Endothelial cell of umbilical vein (primary cell): ENCODE measurements around the gene TIMM17A. TPM values are rescaled to one million over a fixed set of nuclear protein-coding genes. Genes with fewer than 3 reads are reported as not detected.

Source experiments
- BruUV-seq: library from RNA; stranded (reverse); fragments of 400-500 nt; replicated peaks from 2 replicates; lab custom pipeline; 2021; lab: Mats Ljungman, UMichigan
- CTCF ChIA-PET: fragments of 300-600, 350-600 bp; sonication (Branson Sonifier 250); formaldehyde crosslinking; loops from one replicate; lab custom pipeline; 2021; ENCODE audit warnings: antibody characterized with exemption, inconsistent platforms; lab: Charles Lee
- POLR2A ChIA-PET: fragments of 300-600, 350-600 bp; sonication (Branson Sonifier 250); formaldehyde crosslinking; loops from one replicate; lab custom pipeline; 2021; ENCODE audit warnings: antibody characterized with exemption, inconsistent platforms; lab: Charles Lee
- DNase-seq: peaks from one replicate; pipeline ENCODE4 v3.0.0-alpha.2; 2011; ENCODE audit warnings: low read depth, low spot score
- FAIRE-seq: peaks from 2 replicates; lab custom pipeline; 2011; peaks lifted over from hg19 to GRCh38; lab: Jason Lieb, UNC
- H2AFZ ChIP-seq: 2 replicates; pipeline ENCODE4 v1.6.0; 2012; ENCODE audit warnings: low read depth, low read length, control low read depth, inconsistent platforms
- H3K27ac ChIP-seq: 2 replicates; pipeline ENCODE4 v1.5.1; 2011; ENCODE audit warnings: low read depth, mild to moderate bottlenecking, control low read depth, low read length, moderate library complexity; ENCODE audit not compliant: insufficient read depth
- H3K27me3 ChIP-seq, 2 experiments: 2 replicates each; pipeline versions ENCODE4 v1.6.0 to v1.6.1; 2011; ENCODE audit warnings: low read length in 2 of 2, mixed read lengths in 1 of 2; ENCODE audit not compliant: control insufficient read depth in 2 of 2, insufficient read depth in 2 of 2
- H3K36me3 ChIP-seq, 2 experiments: 2 replicates in 1 of 2; 3 replicates in 1 of 2; pipeline ENCODE4 v1.5.1; 2011; ENCODE audit warnings: low read length in 2 of 2, mild to moderate bottlenecking in 1 of 2, moderate library complexity in 1 of 2; ENCODE audit not compliant: control insufficient read depth in 2 of 2, insufficient read depth in 2 of 2; ENCODE audit errors: extremely low read depth in 1 of 2
- H3K4me1 ChIP-seq: 3 replicates; pipeline ENCODE4 v1.5.1; 2011; ENCODE audit warnings: mild to moderate bottlenecking, low read length; ENCODE audit not compliant: control insufficient read depth, insufficient read depth; ENCODE audit errors: extremely low read depth
- H3K4me2 ChIP-seq: 2 replicates; pipeline ENCODE4 v1.6.1; 2011; ENCODE audit warnings: low read length, control low read depth, mixed read lengths; ENCODE audit not compliant: insufficient read depth
- H3K4me3 ChIP-seq, 3 experiments: fragments of 200-600 bp in 1 of 3; sonication (generic), shearing (Covaris generic) in 1 of 3; replicated peaks in 1 of 3; 2 replicates each; pipeline ENCODE4 v1.5.1; 2011 to 2016; ENCODE audit warnings: control low read depth in 3 of 3, low read length in 3 of 3, mild to moderate bottlenecking in 2 of 3, inconsistent platforms in 1 of 3, low read depth in 1 of 3, moderate library complexity in 1 of 3; ENCODE audit not compliant: insufficient read depth in 1 of 3
- H3K79me2 ChIP-seq: 2 replicates; pipeline ENCODE4 v1.6.0; 2012; ENCODE audit warnings: low read length, inconsistent platforms; ENCODE audit not compliant: control insufficient read depth, insufficient read depth
- H3K9ac ChIP-seq: replicated peaks from 2 replicates; pipeline ENCODE3; 2011; ENCODE audit warnings: low read length, control low read depth; ENCODE audit not compliant: insufficient read depth; ENCODE audit errors: extremely low read depth
- H3K9me1 ChIP-seq: replicated peaks from 3 replicates; pipeline ENCODE4 v1.6.0; 2011; ENCODE audit warnings: mild to moderate bottlenecking, low read length; ENCODE audit not compliant: control insufficient read depth, insufficient read depth; ENCODE audit errors: extremely low read depth
- H3K9me3 ChIP-seq: replicated peaks from 2 replicates; pipeline ENCODE4 v1.5.1; 2012; ENCODE audit warnings: low read length, inconsistent platforms; ENCODE audit not compliant: control insufficient read depth, insufficient read depth
- H4K20me1 ChIP-seq: replicated peaks from 2 replicates; pipeline ENCODE3; 2011; ENCODE audit warnings: mild to moderate bottlenecking, low read length; ENCODE audit not compliant: control insufficient read depth, insufficient read depth; ENCODE audit errors: extremely low read depth
- FOS ChIP-seq: IDR thresholded peaks from 2 replicates; pipeline ENCODE4 v1.6.1; 2011; ENCODE audit warnings: mild to moderate bottlenecking, low read length, moderate library complexity, borderline replicate concordance; ENCODE audit not compliant: insufficient read depth
- GATA2 ChIP-seq: IDR thresholded peaks from 2 replicates; pipeline ENCODE4 v1.7.0; 2011; ENCODE audit warnings: low read depth, mild to moderate bottlenecking, moderate library complexity, mixed read lengths, low read length; ENCODE audit not compliant: insufficient read length, insufficient read depth
- JUN ChIP-seq: IDR thresholded peaks from 2 replicates; pipeline ENCODE4 v1.6.1; 2011; ENCODE audit warnings: borderline replicate concordance, low read depth; ENCODE audit not compliant: insufficient read length, insufficient read depth
- MYC ChIP-seq: IDR thresholded peaks from one replicate; pipeline ENCODE4 v1.6.1; 2011; ENCODE audit warnings: mild to moderate bottlenecking, low read depth, low read length
- POLR2A ChIP-seq: IDR thresholded peaks from 2 replicates; pipeline ENCODE4 v1.6.1; 2012; ENCODE audit warnings: low read depth, mild to moderate bottlenecking, control low read depth, low read length
- POLR2AphosphoS5 ChIP-seq: IDR thresholded peaks from 2 replicates; pipeline ENCODE4 v1.6.1; 2012; ENCODE audit warnings: low read depth, mild to moderate bottlenecking, control low read depth, low read length, moderate library complexity; ENCODE audit not compliant: insufficient read depth
- dilution Hi-C: fragments of 300-500 bp; cut with MboI; formaldehyde crosslinking; loops from one replicate; pipeline ENCODE4 v1.15.0; 2019; ENCODE audit warnings: low sequenced_read_pairs; ENCODE audit not compliant: extremely low pct_ligation_motif_present
- intact Hi-C: fragments of 100-400 bp; cut with micrococcal nuclease; formaldehyde crosslinking; loops from one replicate; pipeline ENCODE4 v1.10.0; 2022
- polyA plus RNA-seq, 4 experiments: library from polyadenylated mRNA; depleted of rRNA in 3 of 4; stranded (reverse) in 3 of 4; unstranded in 1 of 4; fragments of >200 nt; gene quantifications; 2 replicates each; pipeline versions ENCODE4 v1.2.1 to v1.2.3, GENCODE V29; 2011 to 2012; ENCODE audit warnings: missing spikeins in 1 of 4
- total RNA-seq: library from RNA; stranded (reverse); gene quantifications from 2 replicates; pipeline ENCODE4 v1.2.3, GENCODE V29; 2021
- TF ChIP-seq, protein P1 (sequence below), 2 donors: IDR thresholded peaks; 1 replicate in 1 of 2; 2 replicates in 1 of 2; pipeline ENCODE4 v1.5.1; 2011; ENCODE audit warnings: low read length in 2 of 2, mild to moderate bottlenecking in 2 of 2, moderate library complexity in 2 of 2, control low read depth in 1 of 2, inconsistent platforms in 1 of 2, low read depth in 1 of 2; ENCODE audit not compliant: insufficient read depth in 1 of 2; ENCODE audit errors: extremely low read depth in 1 of 2
- TF ChIP-seq, protein P2 (sequence below): IDR thresholded peaks from 2 replicates; pipeline ENCODE4 v1.6.1; 2011; ENCODE audit not compliant: insufficient read depth, insufficient read length

The TIMM17A gene
- total and polyA plus RNA-seq, 2 donors (not counting 3 experiments of a cell fraction or from before 2014, with no cell fraction given) = 57.9 to 105 TPM

DNA sequence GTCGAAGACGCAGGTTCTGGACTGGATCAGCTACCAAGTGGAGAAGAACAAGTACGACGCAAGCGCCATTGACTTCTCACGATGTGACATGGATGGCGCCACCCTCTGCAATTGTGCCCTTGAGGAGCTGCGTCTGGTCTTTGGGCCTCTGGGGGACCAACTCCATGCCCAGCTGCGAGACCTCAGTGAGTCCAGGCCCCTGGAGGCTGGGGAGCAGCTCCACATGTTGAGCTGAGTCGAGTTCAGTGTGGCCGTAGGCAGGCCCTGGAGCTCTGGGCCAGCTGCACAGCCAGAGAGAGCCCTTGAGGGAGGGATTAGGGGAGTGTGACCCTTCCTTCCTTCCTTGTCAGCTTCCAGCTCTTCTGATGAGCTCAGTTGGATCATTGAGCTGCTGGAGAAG, 56.7 kb downstream of the TIMM17A start:
- TF ChIP-seq, protein P1, sequence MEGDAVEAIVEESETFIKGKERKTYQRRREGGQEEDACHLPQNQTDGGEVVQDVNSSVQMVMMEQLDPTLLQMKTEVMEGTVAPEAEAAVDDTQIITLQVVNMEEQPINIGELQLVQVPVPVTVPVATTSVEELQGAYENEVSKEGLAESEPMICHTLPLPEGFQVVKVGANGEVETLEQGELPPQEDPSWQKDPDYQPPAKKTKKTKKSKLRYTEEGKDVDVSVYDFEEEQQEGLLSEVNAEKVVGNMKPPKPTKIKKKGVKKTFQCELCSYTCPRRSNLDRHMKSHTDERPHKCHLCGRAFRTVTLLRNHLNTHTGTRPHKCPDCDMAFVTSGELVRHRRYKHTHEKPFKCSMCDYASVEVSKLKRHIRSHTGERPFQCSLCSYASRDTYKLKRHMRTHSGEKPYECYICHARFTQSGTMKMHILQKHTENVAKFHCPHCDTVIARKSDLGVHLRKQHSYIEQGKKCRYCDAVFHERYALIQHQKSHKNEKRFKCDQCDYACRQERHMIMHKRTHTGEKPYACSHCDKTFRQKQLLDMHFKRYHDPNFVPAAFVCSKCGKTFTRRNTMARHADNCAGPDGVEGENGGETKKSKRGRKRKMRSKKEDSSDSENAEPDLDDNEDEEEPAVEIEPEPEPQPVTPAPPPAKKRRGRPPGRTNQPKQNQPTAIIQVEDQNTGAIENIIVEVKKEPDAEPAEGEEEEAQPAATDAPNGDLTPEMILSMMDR (IDR thresholded peaks at IDR 0.05; ENCODE audit: extremely low read depth in 1 of 2, insufficient read depth in 1 of 2, low read depth in 1 of 2, low read length in 2 of 2) = no peak
- TF ChIP-seq MYC = no peak
- TF ChIP-seq GATA2 = no peak
- TF ChIP-seq, protein P2, sequence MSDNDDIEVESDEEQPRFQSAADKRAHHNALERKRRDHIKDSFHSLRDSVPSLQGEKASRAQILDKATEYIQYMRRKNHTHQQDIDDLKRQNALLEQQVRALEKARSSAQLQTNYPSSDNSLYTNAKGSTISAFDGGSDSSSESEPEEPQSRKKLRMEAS = no peak
- no peak for TF ChIP-seq FOS
- TF ChIP-seq POLR2AphosphoS5 = no peak
- no peak for TF ChIP-seq JUN
- no peak for TF ChIP-seq POLR2A
- no peaks in the 10 kb centered on the region for H3K9me1 ChIP-seq
- ChIA-PET POLR2A (no interaction called here), CTCF (interaction anchor here (0.5 to 3.7 kb wide), 5 partner anchors 12 to 618 kb away, joined by 3 to 23 read pairs (median 4); partner anchors contain the start of gene GPR37L1)
- peaks cover 0 to 3% of the 10 kb centered on the region in 2 experiments for H3K27me3 ChIP-seq
- no peaks in the 10 kb centered on the region for H3K79me2 ChIP-seq
- H3K9ac ChIP-seq = no peak overlapping the region
- dilution Hi-C loops = no loop called here
- no peak overlapping the region for H2AFZ ChIP-seq
- H4K20me1 ChIP-seq = no peaks in the 10 kb centered on the region
- H3K4me1 ChIP-seq = no peaks in the 10 kb centered on the region
- H3K36me3 ChIP-seq = no peaks in the 10 kb centered on the region
- H3K4me2 ChIP-seq = no peak overlapping the region
- H3K9me3 ChIP-seq = no peaks in the 10 kb centered on the region
- FAIRE-seq = no peak
- BruUV-seq = no TSS peak
- H3K27ac ChIP-seq = no peak overlapping the region
- DNase-seq = no peak
- intact Hi-C loops = no loop called here
- H3K4me3 ChIP-seq = no peak overlapping the region
